A172 (cell line): ENCODE data around the gene GULP1. TPM values are rescaled to one million over a fixed set of nuclear protein-coding genes. Genes with fewer than 3 reads are reported as not detected.

Source experiments
- DNase-seq: peaks from one replicate; pipeline ENCODE4 v3.0.0-alpha.2; 2015; ENCODE audit warnings: low spot score
- total RNA-seq: library from RNA; depleted of rRNA; stranded (reverse); fragments of >200 nt; shearing (Covaris generic); gene quantifications from 2 replicates; pipeline ENCODE4 v1.2.3, GENCODE V29; 2014

The GULP1 gene
- total RNA-seq, 1 experiment from 2014 or later: 320 TPM

GRCh38 chr2:188322569-188323551, 31.2 kb downstream of the GULP1 start:
- DNase-seq: no peak

- DNase-seq: no peak
Measured at GRCh38 chr2:188324067-188324466, 32.4 kb downstream of the GULP1 start.

- DNase-seq: no peak
Measured at GRCh38 chr2:188326290-188326668, 34.6 kb downstream of the GULP1 start.

- no peak for DNase-seq
Measured at GRCh38 chr2:188326669-188327301, 35.1 kb downstream of the GULP1 start.

GRCh38 chr2:188327518-188328213, 36.0 kb downstream of the GULP1 start:
- no peak for DNase-seq

GRCh38 chr2:188328419-188328818, 36.7 kb downstream of the GULP1 start:
- DNase-seq: no peak

GRCh38 chr2:188330316-188331053, 38.8 kb downstream of the GULP1 start:
- no peak for DNase-seq

GRCh38 chr2:188332619-188333018, 40.9 kb downstream of the GULP1 start:
- DNase-seq: no peak

- no peak for DNase-seq
Measured at GRCh38 chr2:188333751-188334524, 42.3 kb downstream of the GULP1 start.

- DNase-seq: no peak
Measured at GRCh38 chr2:188338463-188338862, 46.8 kb downstream of the GULP1 start.

- no peak for DNase-seq
Measured at GRCh38 chr2:188340257-188340656, 48.6 kb downstream of the GULP1 start.

GRCh38 chr2:188345020-188345419, 53.3 kb downstream of the GULP1 start:
- DNase-seq: no peak

GRCh38 chr2:188345426-188345825, 53.8 kb downstream of the GULP1 start:
- no peak for DNase-seq

- DNase-seq: no peak
Measured at GRCh38 chr2:188345831-188346458, 54.3 kb downstream of the GULP1 start.

GRCh38 chr2:188349019-188349418, 57.3 kb downstream of the GULP1 start:
- no peak for DNase-seq

GRCh38 chr2:188353282-188353681, 61.6 kb downstream of the GULP1 start:
- DNase-seq: no peak

GRCh38 chr2:188360485-188361263, 69.0 kb downstream of the GULP1 start:
- DNase-seq: no peak

GRCh38 chr2:188364033-188364630, 72.5 kb downstream of the GULP1 start:
- DNase-seq: no peak

- DNase-seq: no peak
Measured at GRCh38 chr2:188365058-188365641, 73.5 kb downstream of the GULP1 start.
